Measurements from ENCODE around the gene COPS7B. TPM values are rescaled to one million over a fixed set of nuclear protein-coding genes. Genes with fewer than 3 reads are reported as not detected.

Gene COPS7B
- polyA plus RNA-seq, 6 donors from 2014 or later: 26.0 to 36.1 (median 32.7) TPM

GRCh38 chr2:231769170-231770136 is 16.8 kb upstream of the COPS7B start:
- H3K4me1 Mint-ChIP-seq: peaks cover 9 to 29% (median 23%) of the 10 kb centered on the region in 3 donors
- no peak overlapping the region for H3K4me3 Mint-ChIP-seq
- peak overlapping the region in 2 of 6 donors; percentile 3 to 30 for H3K27ac Mint-ChIP-seq
- H3K36me3 Mint-ChIP-seq: no peaks in the 10 kb centered on the region
- no peaks in the 10 kb centered on the region for H3K9me3 Mint-ChIP-seq
- ATAC-seq (ENCODE audit: low read depth in 2 of 2): no peak
- DNase-seq: no peak
- no peaks in the 10 kb centered on the region for H3K27me3 Mint-ChIP-seq

DNA sequence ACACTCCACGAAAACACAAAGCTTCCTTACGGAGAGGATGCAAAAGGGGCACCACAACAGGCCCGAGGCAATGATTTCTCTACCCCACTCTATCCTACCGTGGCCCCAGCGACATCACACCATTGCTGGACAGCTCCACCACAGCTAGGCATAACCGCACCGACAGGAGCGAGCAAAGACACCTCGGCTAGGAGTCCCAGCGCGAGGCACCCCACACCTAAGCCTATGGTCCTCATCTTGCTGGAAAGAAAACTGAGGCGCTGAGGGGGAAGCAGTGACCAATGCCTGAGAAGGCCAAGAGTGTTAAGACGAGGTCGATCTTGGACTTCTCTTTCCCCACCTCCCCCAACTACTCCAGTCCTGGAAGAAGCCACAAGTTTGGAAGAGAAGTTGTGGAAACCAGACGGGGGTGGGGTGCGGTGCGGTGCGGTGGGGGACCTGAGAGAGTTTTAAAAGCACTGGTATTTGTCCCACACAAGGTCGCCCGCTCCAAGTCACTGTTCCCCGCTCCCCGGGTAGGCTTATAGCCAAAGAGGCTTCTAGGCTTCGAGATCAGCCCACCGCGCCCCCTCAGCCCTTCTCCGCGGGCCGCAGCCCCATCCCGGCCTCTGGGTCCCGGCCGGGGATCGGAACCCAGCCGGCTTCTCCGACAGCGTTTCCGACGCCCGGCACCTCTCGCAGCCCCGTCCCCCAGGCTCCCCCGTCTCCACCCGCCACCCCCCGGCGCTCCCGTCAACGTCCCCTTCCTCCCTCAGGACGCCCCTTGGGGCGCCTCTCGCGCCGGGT is 5.9 kb upstream of the COPS7B start:
- peaks cover 35 to 49% (median 46%) of the 10 kb centered on the region in 3 donors for H3K4me1 Mint-ChIP-seq
- ATAC-seq (ENCODE audit: low read depth in 2 of 2): peak; percentile 23 to 30
- H3K4me3 Mint-ChIP-seq: peak overlapping the region; percentile 94 to 100 (median 99)
- DNase-seq: peak; percentile 0
- H3K27ac Mint-ChIP-seq: peak overlapping the region in 5 of 6 donors; percentile 39 to 99 (median 95)
- H3K9me3 Mint-ChIP-seq: no peaks in the 10 kb centered on the region
- no peaks in the 10 kb centered on the region for H3K27me3 Mint-ChIP-seq
- H3K36me3 Mint-ChIP-seq: no peaks in the 10 kb centered on the region

GRCh38 chr2:231780909-231781797 is 5.1 kb upstream of the COPS7B start, which contains the start of gene PDE6D:
Gene PDE6D, minus strand, starts transcription at chr2:231781282. Its CDS starts 168 bp downstream, at chr2:231781114.
- Mint-ChIP-seq H3K9me3 (no peaks in the 10 kb centered on the region), H3K36me3 (no peaks in the 10 kb centered on the region), H3K27me3 (no peaks in the 10 kb centered on the region), H3K27ac (peak within 1 kb of the TSS; percentile 95 to 99 (median 98)), H3K4me3 (peak within 1 kb of the TSS; percentile 94 to 100 (median 99)), H3K4me1 (peaks cover 43 to 54% (median 53%) of the 10 kb centered on the region in 3 donors)
- peak; percentile 87 to 89 for ATAC-seq (ENCODE audit: low read depth in 2 of 2)
- peak; percentile 95 for DNase-seq

- peak overlapping the region; percentile 95 to 99 (median 98) for H3K27ac Mint-ChIP-seq
- no peaks in the 10 kb centered on the region for H3K9me3 Mint-ChIP-seq
- H3K36me3 Mint-ChIP-seq: no peaks in the 10 kb centered on the region
- no peaks in the 10 kb centered on the region for H3K27me3 Mint-ChIP-seq
- peak; percentile 5 for DNase-seq
- peaks cover 50 to 61% (median 59%) of the 10 kb centered on the region in 3 donors for H3K4me1 Mint-ChIP-seq
- no peak for ATAC-seq (ENCODE audit: low read depth in 2 of 2)
- H3K4me3 Mint-ChIP-seq: peak overlapping the region; percentile 94 to 100 (median 99)
Observed at GRCh38 chr2:231781798-231782726, 4.2 kb upstream of the COPS7B start.

DNA sequence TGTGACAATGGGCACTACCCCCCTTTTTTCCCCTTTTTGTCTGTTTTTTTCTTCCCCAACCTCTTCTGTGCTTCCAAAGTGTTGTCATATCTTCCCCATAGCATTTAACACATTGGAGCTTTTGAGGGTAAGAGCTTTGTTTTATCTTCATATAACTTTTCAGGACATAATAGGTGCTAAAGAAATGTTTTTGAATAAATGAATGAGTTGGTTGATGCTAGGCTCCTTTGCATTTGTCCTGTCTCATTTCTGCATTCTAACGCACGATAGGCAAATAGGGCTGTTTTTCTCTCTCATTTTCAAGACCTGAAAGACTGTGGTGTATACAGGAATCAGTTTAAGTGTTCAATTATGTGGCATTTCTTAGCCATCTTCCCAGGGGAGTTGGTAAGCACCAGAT is 832 bp upstream of the COPS7B start:
- ATAC-seq (ENCODE audit: low read depth in 2 of 2) (no peak), DNase-seq (no peak)
- Mint-ChIP-seq H3K36me3 (no peaks in the 10 kb centered on the region), H3K4me1 (peaks cover 57 to 67% (median 66%) of the 10 kb centered on the region in 3 donors), H3K9me3 (no peaks in the 10 kb centered on the region), H3K27me3 (no peaks in the 10 kb centered on the region), H3K27ac (peak overlapping the region in 2 of 6 donors; percentile 92 to 95), H3K4me3 (peak overlapping the region in 7 of 8 donors; percentile 86 to 99 (median 95))

GRCh38 chr2:231785822-231786176 is 446 bp upstream of the COPS7B start:
- DNase-seq (no peak), ATAC-seq (ENCODE audit: low read depth in 2 of 2) (no peak)
- Mint-ChIP-seq H3K4me1 (peaks cover 57 to 67% (median 66%) of the 10 kb centered on the region in 3 donors), H3K4me3 (peak overlapping the region; percentile 86 to 99 (median 94)), H3K36me3 (no peaks in the 10 kb centered on the region), H3K9me3 (no peaks in the 10 kb centered on the region), H3K27ac (peak overlapping the region; percentile 59 to 95 (median 82)), H3K27me3 (no peaks in the 10 kb centered on the region)

GRCh38 chr2:231786917-231787292 is 660 bp downstream of the COPS7B start:
- H3K27ac Mint-ChIP-seq: peak overlapping the region in 5 of 6 donors; percentile 72 to 98 (median 95)
- H3K4me3 Mint-ChIP-seq: peak overlapping the region; percentile 86 to 99 (median 94)
- no peaks in the 10 kb centered on the region for H3K9me3 Mint-ChIP-seq
- DNase-seq: no peak
- peaks cover 54 to 66% (median 59%) of the 10 kb centered on the region in 3 donors for H3K4me1 Mint-ChIP-seq
- H3K27me3 Mint-ChIP-seq: no peaks in the 10 kb centered on the region
- H3K36me3 Mint-ChIP-seq: peaks cover 0 to 5% of the 10 kb centered on the region in 2 donors
- ATAC-seq (ENCODE audit: low read depth in 2 of 2): no peak

- Mint-ChIP-seq H3K27me3 (no peaks in the 10 kb centered on the region), H3K9me3 (no peaks in the 10 kb centered on the region), H3K4me3 (no peak overlapping the region), H3K36me3 (peaks cover 5 to 8% of the 10 kb centered on the region in 2 donors), H3K4me1 (peaks cover 23 to 30% (median 28%) of the 10 kb centered on the region in 3 donors), H3K27ac (no peak overlapping the region)
- DNase-seq: no peak
- ATAC-seq (ENCODE audit: low read depth in 2 of 2): no peak
Observed at GRCh38 chr2:231791107-231791506, 4.9 kb downstream of the COPS7B start.

GRCh38 chr2:231794383-231794782 is 8.1 kb downstream of the COPS7B start:
- Mint-ChIP-seq H3K9me3 (no peaks in the 10 kb centered on the region), H3K27ac (no peak overlapping the region), H3K4me3 (no peak overlapping the region), H3K27me3 (no peaks in the 10 kb centered on the region), H3K4me1 (peaks cover 4 to 20% (median 18%) of the 10 kb centered on the region in 3 donors), H3K36me3 (peaks cover 23 to 30% of the 10 kb centered on the region in 2 donors)
- ATAC-seq (ENCODE audit: low read depth in 2 of 2) (no peak), DNase-seq (no peak)

DNA sequence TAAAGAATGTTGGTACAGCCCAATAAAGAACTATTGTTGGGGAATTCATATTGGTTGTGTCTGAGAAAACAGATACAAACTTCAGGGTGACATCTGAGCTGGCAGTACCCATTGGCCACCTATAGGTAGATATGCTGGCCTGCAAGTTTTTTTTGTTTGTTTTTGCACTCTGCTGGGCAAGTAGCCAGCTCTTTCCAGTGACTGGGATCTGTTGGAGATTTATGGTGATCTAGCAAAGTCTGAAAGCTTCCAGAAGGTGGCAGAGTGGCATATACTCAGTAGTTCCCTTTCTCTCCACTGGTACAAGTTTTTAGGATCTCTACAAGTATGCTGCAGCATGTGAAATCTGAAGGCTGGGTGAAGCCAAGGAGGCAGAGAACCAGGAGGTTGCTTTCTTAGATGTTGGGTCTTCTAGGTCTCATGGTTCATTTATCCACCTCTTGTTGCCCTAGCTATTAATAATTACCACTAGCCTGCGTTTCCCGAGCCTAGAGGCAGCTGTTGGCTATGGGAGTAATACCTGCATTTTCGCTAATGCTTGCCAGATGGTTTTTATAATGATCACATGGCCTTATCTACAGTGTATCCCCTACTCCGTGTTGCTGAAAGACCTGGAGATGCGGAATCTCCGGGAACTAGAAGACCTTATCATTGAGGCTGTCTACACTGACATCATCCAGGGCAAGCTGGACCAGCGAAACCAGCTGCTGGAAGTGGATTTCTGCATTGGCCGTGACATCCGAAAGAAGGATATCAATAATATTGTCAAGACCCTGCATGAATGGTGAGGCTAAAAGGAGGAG is 9.5 kb downstream of the COPS7B start:
- ATAC-seq (ENCODE audit: low read depth in 2 of 2): no peak
- Mint-ChIP-seq H3K4me1 (peaks cover 0 to 18% (median 16%) of the 10 kb centered on the region in 3 donors), H3K27me3 (no peaks in the 10 kb centered on the region), H3K9me3 (no peaks in the 10 kb centered on the region), H3K36me3 (peaks cover 23 to 30% of the 10 kb centered on the region in 2 donors), H3K27ac (peak overlapping the region in 1 of 6 donors; percentile 20), H3K4me3 (peak overlapping the region in 1 of 8 donors; percentile 54)
- no peak for DNase-seq

DNA sequence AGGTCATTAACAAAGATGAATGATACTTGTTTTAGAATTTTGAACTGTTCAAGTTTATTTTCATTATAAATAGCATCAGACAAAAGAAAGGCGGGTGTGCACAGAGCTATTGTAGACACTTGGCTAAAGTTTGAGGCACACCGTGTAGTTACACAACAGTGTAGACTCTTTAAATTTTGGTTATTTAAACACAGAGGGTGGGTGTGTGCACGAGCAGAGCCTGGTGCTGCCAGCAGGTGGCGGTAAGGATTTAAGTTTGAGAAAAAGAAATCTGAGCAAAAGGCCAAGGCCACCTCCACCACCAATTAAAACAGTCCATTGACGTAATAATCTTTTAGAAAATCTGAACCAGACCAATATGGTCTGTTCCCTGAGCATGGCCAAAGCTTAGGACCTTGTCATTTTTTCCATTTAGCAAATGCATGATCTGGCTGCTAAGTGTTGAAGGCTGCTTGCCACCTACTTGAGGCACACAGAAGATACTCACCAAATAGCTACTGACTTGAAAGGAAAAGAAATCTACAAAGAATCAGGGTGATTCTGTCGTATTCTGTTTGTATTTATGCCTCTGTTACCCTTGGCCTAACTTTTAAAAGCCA is 14.3 kb downstream of the COPS7B start:
- H3K27me3 Mint-ChIP-seq: no peaks in the 10 kb centered on the region
- peaks cover 28 to 40% of the 10 kb centered on the region in 2 donors for H3K36me3 Mint-ChIP-seq
- no peak overlapping the region for H3K27ac Mint-ChIP-seq
- peaks cover 0 to 19% (median 13%) of the 10 kb centered on the region in 3 donors for H3K4me1 Mint-ChIP-seq
- no peak overlapping the region for H3K4me3 Mint-ChIP-seq
- ATAC-seq (ENCODE audit: low read depth in 2 of 2): no peak
- peak; percentile 11 for DNase-seq
- no peaks in the 10 kb centered on the region for H3K9me3 Mint-ChIP-seq

Measured in naive B cell (primary cell).